ENCODE data around the gene FN3KRP.

DNA sequence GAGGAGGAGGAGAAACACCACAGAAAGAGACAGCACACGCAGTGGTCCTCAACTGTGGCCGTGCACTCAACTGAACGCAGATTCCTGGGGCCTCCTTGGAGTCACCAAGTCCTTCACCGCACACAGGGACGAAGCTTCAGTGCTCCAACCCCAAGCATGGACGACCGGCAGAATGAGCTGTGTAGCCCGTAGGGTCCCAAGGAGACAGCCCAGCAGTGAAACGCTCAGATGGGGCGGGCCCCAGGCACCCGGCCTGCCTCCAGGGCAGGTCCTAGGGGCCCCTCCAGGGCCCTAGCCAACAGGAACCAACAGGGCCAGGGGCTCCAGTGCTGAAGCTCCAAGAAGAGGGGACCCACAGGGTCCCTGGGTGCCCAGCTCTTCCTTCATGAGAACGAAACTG, 31.2 kb upstream of the FN3KRP start:
- TF ChIP-seq POLR2AphosphoS5 (IDR thresholded peaks at IDR 0.05; ENCODE audit: low read depth, low read length) (no peak), SIN3A (IDR thresholded peaks at IDR 0.05; ENCODE audit: borderline replicate concordance, insufficient read depth, low read length) (no peak), TAF1 (IDR thresholded peaks at IDR 0.05; ENCODE audit: borderline replicate concordance, insufficient read depth, low read length) (no peak), REST (IDR thresholded peaks at IDR 0.05; ENCODE audit: insufficient read depth in 1 of 2, low read depth in 2 of 2, low read length in 2 of 2) (no peak), FOXP2 (optimal IDR thresholded peaks at IDR 0.05; ENCODE audit: borderline replicate concordance, extremely low read depth, extremely low read length, insufficient read depth) (no peak)
